T-helper 22 cell (primary cell): ENCODE measurements around the gene SMIM31.

Experiments used
- DNase-seq: peaks from one replicate; pipeline ENCODE4 v3.0.0-alpha.2; 2020; ENCODE audit warnings: low read depth

SMIM31 gene

DNA sequence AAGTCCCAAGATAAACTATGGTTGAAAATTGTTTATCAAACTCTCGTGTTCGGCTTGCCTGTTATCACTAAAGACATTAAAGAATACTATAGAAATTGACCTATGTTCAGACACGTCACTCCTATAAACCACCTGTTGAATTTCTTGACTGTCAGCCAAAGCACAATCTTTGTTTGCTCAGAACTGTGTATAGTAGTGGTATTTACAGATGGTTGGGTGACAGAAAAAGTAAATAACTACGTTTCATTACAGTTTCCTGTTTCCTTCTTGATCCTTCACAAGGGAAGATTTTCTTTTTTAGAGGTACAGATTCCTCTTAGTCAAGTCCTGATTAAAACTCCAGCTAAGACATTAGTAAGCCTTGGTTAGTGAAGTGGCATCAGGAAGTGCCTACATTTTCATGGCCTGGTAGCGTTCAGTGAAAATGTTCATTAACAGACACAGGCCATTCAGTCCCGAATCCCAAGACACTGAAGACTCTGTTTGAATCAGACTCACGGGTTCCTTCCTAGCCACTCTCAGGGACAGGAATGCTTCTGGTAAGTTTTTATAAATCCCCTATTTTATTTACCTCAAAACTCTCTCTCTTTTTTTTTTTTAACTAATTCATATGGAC lies at the start of gene SMIM31:
Gene SMIM31 (plus strand): TSS at position 259 of the 616 bp plus-strand sequence. CDS start 16,313 bp downstream, outside the sequence.
- DNase-seq, result no peak

DNA sequence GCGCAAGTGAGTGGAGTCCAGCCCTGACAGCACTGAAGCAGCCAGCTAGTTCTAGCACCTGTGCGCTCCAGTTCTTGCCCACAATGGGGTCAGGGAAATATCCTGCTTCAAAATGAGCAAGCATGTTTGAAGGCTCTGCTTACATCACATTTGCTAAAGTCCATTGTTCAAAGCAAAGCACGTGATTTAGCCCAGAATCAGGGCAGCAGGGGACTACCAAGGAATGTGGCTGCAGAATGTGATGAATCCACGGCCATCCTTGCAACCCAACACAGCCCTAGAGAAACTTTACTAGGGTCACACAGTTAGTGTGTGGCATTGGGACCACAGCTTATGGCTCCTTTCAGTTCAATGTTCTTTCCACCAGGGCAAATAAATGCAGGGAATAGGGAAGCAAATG lies 47.3 kb upstream of the SMIM31 start:
- no peak for DNase-seq

DNA sequence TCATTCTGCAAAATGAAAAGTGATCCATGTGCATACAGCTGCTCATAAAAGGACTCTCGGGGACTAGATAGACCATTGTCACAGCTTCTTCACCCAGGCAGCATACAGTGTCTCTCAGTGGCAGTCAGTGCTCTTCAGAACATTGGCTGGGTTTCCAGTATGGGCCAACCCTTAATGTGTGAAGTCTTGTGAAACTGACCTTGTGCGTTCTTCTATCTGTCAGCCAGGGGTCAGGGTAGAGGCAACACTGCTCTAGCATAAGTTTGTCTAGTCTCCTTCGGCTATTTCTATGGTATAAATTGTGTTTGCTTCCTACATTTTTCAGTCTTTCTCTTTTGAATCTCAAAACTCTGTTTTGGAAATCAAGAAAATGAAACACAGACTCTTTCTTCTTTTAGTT lies 37.0 kb upstream of the SMIM31 start:
- DNase-seq, result no peak

DNA sequence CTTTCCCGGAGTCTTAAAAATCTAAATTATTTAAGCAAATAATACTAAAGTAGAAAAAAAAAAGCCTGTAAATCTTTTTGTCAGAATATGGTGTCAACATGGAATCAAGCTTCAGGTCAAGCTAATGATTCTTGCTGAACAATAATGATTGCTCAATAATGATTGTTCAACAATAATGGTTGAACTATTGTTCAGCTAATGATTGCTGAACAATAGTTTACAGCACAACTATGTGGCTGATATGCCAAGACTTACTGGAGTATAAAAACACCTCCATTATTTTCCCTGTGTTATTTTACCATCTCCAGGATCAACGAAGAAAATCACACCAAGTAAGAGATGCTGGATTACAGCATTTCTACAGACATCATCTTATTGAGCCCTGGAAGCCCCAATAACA lies 35.1 kb upstream of the SMIM31 start:
- no peak for DNase-seq

DNA sequence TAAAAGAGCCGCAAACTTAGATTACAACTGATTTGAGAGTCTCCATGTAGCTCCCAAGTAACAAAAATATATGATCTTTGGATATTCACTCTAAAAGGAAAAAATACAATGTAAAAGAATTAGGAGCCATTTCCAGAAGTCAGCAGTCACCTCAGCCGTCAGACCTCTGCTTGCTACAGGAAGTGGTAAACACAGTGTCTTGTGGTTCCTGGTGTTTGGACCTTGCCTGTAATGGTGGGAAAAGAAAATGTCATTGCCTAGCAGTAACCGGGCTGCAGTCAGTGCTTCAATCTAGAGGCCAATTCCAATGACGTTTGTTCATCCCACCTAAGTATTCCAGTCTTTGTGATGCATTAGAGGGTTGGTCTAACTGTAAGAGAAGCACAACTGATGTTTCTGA lies 28.9 kb upstream of the SMIM31 start:
- DNase-seq, result no peak

DNA sequence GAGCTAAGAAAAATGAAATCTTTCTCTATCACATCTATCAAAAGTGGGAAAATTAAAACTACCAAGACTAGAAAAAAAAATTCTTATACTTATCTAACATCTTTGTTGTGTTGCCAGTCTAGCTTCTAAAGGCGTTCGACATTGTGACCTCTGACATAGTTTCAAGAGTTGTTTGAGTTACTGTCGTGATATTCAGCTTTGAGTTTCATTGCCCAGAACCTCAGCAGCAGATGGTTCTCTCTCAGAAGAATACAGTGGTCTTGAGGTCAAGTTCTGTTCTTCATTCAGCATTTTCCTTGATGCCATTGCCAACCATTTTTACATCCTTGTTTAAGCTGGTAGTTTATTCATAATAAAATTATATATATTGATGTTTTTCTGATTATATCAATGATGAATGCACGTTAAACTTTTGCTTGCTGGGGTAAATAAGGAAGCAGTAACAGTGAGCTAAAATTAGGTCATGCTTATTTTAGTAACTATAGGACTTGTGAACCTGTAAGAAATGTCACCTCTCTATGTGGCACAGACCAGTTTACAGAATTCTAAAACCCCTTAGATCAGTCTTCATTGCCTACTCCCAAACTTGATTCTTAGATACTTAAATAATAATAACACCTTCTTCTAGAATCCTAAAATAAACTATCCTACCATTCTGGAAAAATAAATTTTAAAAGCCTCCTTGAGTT lies 23.1 kb upstream of the SMIM31 start:
- DNase-seq, result no peak

DNA sequence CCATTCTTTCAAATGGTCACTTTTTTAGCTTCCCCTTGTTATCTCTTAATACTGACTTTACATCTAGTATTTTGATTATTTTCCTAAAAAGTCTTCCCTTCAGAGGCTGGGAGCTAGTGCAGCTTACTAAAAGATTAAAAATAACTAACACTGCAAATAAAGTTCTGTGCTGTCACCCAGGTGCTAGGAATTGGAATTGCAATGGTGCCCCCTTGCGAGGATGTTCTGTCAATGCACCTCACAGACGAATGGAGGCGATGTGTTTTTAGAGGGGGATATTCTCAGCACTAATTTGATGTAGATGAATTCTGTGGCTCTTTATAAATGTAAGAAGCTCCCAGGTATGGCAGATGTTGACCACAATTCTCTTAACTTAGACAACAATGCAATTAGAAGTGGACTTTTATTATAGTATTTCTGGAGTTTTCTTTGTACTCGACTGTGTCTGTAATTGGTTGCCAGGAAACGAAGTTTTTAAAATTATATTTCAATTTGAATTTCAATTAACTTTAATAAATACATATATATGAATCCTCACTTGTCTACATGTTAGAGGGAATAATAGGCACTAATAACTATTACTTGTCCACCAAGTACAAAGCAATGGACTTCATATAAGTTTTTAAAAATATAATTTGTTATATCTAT lies 22.0 kb upstream of the SMIM31 start:
- no peak for DNase-seq

DNA sequence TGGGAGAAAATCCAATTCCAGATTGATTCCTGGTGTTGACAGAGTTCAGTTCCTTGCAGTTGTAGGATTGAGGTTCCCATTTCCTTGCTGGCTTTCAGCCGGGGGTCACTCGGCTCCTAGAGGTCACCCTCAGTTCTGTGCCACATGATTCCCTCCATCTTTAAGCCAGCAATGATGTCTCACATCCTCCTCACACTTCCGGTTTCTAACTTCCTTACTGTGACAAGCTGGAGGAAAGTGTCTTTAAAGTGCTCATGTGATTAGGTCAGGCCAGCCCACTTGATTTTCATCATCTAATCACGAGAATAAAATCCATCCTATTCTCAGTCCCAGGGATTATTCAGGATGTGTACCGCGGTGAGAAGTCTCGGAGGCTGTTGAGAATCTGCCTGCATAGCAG lies 19.4 kb upstream of the SMIM31 start:
- DNase-seq, result no peak

DNA sequence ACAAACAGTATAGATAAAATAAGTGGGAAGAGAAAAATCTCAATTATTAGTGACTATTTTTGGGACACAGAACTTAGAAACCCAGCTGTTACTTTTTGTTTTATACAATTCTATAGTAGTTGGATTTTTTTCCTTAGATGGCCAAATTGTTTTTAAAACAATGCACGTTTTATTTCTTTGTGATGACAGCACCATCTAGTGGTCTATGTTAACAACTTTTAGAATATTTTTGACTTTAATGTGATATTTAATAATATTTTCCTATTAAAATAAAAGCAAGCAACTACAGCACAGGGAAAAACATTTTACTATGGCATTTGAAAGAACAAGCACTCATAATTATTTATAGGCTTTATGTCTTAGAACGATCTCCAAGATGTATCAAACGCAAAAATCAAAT lies 5.6 kb upstream of the SMIM31 start:
- DNase-seq, result no peak

DNA sequence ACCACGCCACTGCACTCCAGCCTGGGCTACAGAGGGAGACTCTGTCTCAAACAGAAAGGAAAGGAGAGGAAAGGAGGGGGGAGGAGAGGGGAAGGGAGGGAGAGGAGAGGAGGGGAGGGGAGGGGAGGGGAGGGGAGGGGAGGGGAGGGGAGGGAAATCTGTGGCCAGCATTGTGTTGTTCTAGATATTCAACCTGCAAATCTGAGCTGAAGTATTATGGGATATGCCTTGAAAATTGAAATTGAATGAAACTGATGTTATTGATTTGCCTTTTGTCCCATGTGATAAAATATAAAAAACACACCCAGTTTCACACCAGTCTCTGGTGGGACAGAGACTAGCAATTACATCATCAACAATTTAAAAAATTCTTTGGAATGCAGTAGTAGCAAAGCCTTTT lies 1.5 kb downstream of the SMIM31 start:
- DNase-seq, result no peak

DNA sequence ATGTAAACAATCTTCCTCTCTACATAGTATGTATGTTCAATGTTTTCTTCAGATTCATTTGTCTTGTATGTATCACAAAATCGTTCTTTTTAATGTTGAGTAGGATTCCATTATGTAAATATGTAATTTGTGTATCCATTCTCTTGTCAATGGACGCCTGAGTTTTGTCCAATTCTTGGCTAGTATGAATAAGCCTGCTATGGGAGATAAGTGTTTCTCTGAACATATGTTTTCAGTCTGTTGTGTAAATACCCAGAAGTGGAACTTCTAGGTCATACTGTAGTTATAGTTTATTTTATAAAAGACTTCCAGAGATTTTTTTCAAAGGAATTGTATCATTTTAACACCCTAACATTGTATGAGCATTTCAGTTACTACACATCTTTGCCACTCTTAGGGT lies 2.8 kb downstream of the SMIM31 start:
- DNase-seq, result no peak

DNA sequence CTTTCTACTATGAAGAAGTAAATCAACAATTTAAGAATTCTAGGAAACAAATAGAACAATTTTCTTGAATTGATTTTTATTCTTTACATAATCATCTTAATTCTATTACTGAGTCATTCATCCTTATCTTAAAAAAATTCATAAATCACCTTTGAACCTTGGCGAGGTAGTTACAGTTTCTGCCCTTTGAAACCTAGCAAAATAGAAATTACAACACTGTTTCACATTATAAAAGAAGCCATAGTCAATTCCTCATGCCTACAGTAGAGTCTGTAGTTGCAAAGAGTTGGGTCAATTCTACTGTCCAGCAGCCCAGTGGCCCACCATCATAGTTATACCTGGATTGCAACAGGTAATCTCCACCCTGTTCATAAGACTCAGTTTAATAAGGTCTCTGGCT lies 7.3 kb downstream of the SMIM31 start:
- DNase-seq, result no peak

DNA sequence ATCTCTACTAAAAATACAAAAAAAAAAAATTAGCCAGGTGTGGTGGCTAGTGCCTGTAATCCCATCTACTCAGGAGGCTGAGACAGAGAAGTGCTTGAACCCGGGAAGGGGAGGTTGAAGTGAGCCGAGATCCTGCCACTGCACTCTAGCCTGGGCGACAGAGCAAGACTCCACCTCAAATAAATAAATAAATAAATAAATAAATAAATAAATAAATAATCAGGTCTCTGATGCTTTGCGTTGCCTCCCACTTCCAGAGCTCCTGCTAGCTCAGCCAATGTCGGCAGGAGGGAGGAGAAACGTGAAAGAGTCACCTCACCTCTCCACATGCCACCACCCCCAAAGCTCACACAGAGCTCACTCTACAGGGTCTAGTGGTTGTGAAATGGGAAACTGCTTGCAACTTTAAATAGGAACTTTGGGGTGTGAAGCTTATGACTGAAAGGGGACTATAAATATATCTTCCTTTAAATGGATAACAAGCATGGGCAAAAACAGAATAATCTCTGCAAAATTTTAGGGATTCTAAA lies 7.9 kb downstream of the SMIM31 start:
- no peak for DNase-seq

DNA sequence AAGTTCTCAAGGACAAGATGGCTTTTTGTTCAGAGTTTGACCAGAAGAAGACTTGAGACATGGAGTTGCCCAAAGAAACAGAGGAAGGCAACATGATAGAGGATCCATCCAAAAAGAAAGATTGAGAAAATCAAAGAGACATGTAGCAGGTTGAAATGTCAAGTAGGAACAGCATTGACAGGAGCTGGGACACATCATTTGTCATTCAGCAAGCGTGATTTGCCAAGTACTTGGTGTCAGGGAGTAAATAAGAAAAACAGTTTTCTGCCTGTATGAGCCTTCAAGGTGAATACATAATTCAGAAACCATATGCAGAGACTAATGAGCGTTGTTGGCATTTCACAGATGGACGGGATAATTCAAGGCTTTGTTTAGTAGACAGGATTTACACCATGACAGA lies 11.2 kb downstream of the SMIM31 start:
- no peak for DNase-seq

DNA sequence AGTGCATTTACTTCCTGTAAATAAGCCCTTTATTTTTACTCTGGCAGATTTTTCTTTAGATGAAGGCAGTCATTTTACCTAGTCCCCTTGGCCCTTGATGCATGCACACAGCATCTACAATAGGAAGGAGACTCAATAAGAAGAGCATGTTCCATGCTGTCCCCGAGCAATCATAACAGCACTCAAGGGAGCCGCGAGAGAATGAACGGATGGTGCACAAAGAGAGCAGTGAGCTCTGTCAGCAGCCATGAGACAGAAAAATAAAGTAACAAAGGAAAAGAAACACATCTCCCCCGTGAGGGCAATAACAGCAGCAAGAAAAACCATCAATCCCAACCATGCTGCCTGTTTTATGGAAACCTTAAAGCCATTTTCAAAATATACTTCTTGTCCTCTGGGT lies 11.9 kb downstream of the SMIM31 start:
- DNase-seq, result no peak

DNA sequence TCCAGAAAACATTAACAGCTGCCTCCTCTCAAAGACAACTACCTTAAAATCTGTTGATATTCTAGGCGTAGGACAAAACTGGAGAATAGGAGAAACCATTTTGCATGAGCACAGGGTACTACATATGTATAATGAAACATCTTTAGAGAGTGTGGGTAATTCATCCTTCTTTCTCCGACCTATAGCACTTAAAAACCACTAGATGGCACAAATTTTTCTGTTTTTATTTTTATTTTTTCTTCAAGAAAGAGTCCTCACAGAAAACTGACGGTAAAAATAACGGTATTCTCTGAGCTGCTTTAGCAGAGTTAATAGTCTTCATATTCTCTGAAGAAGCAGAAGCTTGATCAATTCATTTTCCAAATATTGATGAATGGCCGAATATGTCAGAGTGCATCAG lies 14.6 kb downstream of the SMIM31 start:
- DNase-seq, result no peak

DNA sequence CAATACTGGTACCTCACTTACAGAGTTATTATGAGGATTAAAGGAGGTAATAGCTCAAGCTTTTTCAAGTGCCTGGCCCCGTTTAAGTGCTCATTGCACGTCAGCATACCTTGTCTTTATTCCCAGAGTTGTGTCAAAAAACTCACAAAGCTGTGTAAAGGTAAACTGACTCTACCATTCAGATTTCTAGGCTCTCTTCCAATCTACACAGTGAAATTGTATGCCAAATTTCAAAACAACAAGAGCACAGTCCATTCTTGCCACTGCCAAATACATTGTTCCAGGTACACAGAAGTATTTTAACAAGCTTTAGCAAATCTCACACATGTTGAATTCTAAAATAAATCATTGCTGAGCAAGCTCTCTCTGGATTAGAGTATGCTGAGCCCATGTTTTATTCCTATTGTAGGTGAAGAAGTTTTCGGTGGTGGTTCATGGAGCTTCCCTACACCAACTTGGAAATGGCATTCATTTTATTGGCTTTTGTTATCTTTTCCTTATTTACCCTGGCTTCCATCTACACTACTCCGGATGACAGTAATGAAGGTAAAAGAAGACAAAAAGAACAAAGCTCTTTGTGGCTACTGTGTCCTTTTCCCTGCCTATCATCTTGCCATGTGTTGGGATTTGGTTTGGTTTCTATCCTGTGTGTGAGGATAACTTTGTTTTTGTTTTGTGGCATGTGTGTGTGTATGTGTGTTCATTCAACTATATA lies 16.2 kb downstream of the SMIM31 start:
- no peak for DNase-seq

DNA sequence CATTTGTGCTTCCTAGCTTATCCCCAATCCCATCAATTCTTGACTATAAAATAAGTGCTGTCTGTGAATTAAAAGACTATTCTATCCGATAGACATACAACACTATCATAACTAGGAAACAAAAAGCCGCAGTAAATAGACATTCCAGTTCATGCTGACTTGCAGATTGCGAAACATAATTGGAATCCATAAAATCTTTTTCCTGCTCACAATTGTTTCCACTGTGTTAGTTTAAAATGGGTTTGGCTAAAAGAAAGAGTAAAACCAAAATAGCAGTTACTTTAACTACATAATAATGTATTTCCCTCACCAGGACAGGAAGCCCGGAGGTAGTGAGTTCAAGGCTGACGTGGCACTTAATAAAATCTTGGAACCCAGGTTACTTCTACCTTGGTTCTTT lies 17.2 kb downstream of the SMIM31 start:
- DNase-seq, result no peak

DNA sequence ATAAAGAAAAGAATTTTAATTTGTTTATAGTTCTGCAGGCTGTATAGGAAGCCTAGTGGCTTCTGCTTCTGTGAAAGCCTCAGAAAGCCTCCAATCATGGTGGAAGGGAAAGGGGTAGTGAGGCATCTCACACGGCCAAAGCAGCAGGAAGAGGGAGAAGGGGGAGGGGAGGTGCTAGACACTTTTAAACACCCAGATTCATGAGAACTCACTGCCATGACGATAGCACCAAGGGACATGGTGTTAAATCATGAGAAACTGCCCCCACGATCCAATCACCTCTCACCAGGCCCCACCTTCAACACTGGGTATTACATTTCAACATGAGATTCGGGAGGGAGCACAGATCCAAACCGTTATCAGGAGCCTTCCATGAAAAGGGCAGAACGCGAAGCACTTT lies 18.1 kb downstream of the SMIM31 start:
- DNase-seq, result no peak

DNA sequence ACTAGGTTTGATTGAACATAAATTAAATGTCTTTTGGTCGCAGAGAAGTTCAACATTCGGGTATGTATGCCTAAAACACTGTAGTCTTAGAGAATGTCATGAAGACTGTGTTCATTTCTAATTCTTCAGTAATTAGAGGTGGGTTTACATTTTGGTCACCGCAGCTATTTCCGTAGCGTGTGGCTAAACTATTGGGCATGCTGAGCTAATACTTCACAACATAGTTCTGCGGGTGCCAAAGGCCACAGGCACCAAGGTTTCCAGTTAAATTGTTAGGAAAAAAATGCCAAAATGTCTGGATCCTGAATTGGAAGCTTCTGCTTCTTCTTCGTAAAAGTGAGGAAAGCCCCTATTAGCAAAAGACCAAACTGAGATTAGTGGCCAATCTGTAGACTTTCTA lies 25.1 kb downstream of the SMIM31 start:
- DNase-seq, result no peak

DNA sequence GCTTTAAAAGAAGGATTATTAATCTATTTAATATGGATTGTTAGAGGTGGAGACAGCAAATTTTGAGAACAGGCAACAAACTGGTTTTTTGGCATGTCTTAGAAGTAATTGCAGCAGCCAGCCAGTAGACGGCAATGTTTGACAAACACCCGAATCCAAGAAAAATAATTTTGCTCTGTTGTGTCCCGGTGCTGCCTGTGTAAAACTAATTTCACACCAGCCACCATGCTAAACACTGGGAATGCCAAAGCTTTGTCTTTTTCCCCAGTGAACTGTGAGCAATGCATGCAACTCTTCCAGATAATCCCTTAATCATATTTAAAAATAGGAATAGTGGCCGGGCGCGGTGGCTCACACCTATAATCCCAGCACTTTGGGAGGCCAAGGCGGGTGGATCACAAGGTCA lies 25.9 kb downstream of the SMIM31 start:
- DNase-seq, result no peak

DNA sequence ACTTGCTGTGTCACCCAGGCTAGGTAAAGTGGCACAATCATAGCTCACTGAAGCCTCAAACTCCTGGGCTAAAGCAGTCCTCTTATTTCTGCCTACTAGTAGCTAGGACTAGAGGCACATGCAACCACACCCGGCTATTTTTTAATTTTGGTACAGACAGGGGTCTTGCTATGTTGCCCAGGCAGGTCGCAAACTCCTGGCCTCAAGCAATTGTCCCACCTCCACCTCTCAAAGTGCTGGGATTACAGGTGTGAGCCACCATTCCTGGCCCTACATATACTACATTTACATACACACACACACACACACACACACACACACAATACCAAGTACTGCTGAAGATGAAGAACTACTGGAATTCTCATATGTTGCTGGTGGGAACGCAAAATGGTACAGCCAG lies 26.9 kb downstream of the SMIM31 start:
- no peak for DNase-seq

DNA sequence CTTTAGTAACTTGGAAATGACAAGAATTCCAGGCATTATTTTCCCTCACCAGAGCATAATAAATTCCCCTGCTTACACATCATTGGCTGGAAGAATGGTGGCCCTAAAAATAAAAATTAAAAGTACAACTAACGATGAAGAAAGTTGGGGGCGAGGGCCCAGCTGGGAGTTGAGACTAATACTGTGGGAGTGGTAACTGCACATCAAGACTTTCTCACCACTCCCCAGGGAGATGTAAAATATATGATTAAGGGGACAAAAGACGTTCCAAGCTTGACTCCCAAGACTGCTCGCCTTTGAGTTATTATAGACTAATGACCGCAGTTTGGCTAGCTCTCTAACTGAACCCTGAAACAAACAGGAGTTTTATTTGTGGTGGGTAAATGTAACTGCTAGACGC lies 30.0 kb downstream of the SMIM31 start:
- DNase-seq, result no peak
